Thoracic aorta (tissue), 2 donors: ENCODE measurements around the gene PLCD1. TPM values are rescaled to one million over a fixed set of nuclear protein-coding genes. Genes with fewer than 3 reads are reported as not detected.
A peak's percentile ranks its signal among the peaks of the same experiment; 100 is the strongest.

Experiments
- ATAC-seq: fragments of 150-250 bp; one replicate; pipeline ENCODE4 v1.8.0; 2017; ENCODE audit warnings: low read depth; ENCODE audit not compliant: insufficient number of reproducible peaks, low FRiP score
- DNase-seq: peaks from one replicate; pipeline ENCODE4 v3.0.0-alpha.2; 2020; ENCODE audit warnings: low spot score
- H3K27ac ChIP-seq, 2 donors: fragments of 200-600 bp; sonication (generic); 1 replicate in 1 of 2; 2 replicates in 1 of 2; pipeline ENCODE4 v1.5.1; 2016; ENCODE audit warnings: mild to moderate bottlenecking in 2 of 2, moderate library complexity in 2 of 2
- H3K27me3 ChIP-seq: fragments of 200-600 bp; sonication (generic); replicated peaks from 2 replicates; pipeline ENCODE4 v1.6.0; 2016; ENCODE audit warnings: mild to moderate bottlenecking; ENCODE audit not compliant: insufficient read depth
- H3K36me3 ChIP-seq: fragments of 200-600 bp; sonication (generic); one replicate; pipeline ENCODE4 v1.5.1; 2016
- H3K4me1 ChIP-seq, 2 donors: fragments of 200-600 bp; sonication (generic); 1 replicate in 1 of 2; 2 replicates in 1 of 2; pipeline versions ENCODE4 v1.5.1 to v1.6.0; 2016; ENCODE audit warnings: low read depth in 2 of 2, mild to moderate bottlenecking in 1 of 2; ENCODE audit not compliant: control insufficient read depth in 1 of 2
- H3K4me3 ChIP-seq: fragments of 200-600 bp; sonication (generic); 2 replicates; pipeline ENCODE4 v1.5.1; 2016; ENCODE audit warnings: mild to moderate bottlenecking
- H3K9me3 ChIP-seq: fragments of 200-600 bp; sonication (generic); 2 replicates; pipeline ENCODE4 v1.5.1; 2016
- total RNA-seq, 2 donors: library from RNA; depleted of rRNA; stranded (reverse); fragments of >200 nt; gene quantifications; one replicate each; pipeline versions ENCODE4 v1.1.0 to v1.2.3, GENCODE V29; 2016
- TF ChIP-seq, protein P1 (sequence below): fragments of 200-600 bp; sonication (generic); IDR thresholded peaks from one replicate; pipeline ENCODE4 v1.5.1; 2019; ENCODE audit warnings: antibody characterized with exemption

PLCD1 gene
- total RNA-seq, 2 donors from 2014 or later = 34.8 to 93.3 TPM

- no peak overlapping the region for H3K4me3 ChIP-seq
- no peak for ATAC-seq
These were observed 11.0 kb upstream of the PLCD1 start for GRCh38 chr3:38040401-38040800.

GRCh38 chr3:38039899-38040261 lies 10.4 kb upstream of the PLCD1 start:
- Histone ChIP-seq H3K9me3 (no peaks in the 10 kb centered on the region), H3K27ac (no peak overlapping the region), H3K4me3 (peak overlapping the region; percentile 79), H3K4me1 (peaks cover 0 to 14% of the 10 kb centered on the region in 2 donors), H3K36me3 (no peaks in the 10 kb centered on the region), H3K27me3 (no peaks in the 10 kb centered on the region)
- peak; percentile 63 for ATAC-seq
- TF ChIP-seq, protein P1, sequence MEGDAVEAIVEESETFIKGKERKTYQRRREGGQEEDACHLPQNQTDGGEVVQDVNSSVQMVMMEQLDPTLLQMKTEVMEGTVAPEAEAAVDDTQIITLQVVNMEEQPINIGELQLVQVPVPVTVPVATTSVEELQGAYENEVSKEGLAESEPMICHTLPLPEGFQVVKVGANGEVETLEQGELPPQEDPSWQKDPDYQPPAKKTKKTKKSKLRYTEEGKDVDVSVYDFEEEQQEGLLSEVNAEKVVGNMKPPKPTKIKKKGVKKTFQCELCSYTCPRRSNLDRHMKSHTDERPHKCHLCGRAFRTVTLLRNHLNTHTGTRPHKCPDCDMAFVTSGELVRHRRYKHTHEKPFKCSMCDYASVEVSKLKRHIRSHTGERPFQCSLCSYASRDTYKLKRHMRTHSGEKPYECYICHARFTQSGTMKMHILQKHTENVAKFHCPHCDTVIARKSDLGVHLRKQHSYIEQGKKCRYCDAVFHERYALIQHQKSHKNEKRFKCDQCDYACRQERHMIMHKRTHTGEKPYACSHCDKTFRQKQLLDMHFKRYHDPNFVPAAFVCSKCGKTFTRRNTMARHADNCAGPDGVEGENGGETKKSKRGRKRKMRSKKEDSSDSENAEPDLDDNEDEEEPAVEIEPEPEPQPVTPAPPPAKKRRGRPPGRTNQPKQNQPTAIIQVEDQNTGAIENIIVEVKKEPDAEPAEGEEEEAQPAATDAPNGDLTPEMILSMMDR = peak; percentile 17
- no peak for DNase-seq

More at GRCh38 chr3:38040401-38040800, 11.0 kb upstream of the PLCD1 start:
- no peaks in the 10 kb centered on the region for H3K9me3 ChIP-seq
- peaks cover 0 to 14% of the 10 kb centered on the region in 2 donors for H3K4me1 ChIP-seq
- H3K27ac ChIP-seq = no peak overlapping the region
- TF ChIP-seq, protein P1 = no peak
- no peak for DNase-seq
- no peaks in the 10 kb centered on the region for H3K27me3 ChIP-seq
- no peaks in the 10 kb centered on the region for H3K36me3 ChIP-seq

GRCh38 chr3:38039101-38039898 lies 9.9 kb upstream of the PLCD1 start, which contains the start of gene DLEC1:
Gene DLEC1 (plus strand): TSS chr3:38039208. CDS start chr3:38039226, 18 bp downstream.
- peaks cover 0 to 14% of the 10 kb centered on the region in 2 donors for H3K4me1 ChIP-seq
- no peaks in the 10 kb centered on the region for H3K36me3 ChIP-seq
- no peak for ATAC-seq
- no peak within 1 kb of the TSS for H3K27ac ChIP-seq
- DNase-seq = no peak
- H3K4me3 ChIP-seq = peak within 1 kb of the TSS; percentile 79
- no peaks in the 10 kb centered on the region for H3K27me3 ChIP-seq
- TF ChIP-seq, protein P1 = no peak
- H3K9me3 ChIP-seq = no peaks in the 10 kb centered on the region

DNA sequence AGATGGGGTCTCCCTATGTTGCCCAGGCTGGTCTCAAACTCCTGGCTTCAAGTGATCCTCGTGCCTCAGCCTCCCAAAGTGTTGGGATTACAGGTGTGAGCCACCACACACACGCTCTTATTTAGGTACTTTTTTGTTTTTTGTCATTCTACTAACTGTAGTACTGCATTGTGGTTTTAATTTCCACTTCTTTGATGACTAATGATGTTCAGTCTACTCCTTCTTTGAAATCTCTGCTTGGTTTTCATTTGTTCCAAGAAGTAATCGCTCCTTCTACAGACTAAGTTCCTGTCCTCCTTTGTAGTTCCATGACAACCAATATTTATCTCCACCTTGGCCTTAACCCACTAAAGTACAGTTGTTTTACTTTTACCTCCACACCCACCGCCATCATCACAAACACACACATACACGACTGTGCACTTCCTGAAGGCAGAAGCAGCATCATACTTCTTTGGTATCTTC lies 9.0 kb upstream of the PLCD1 start:
- Histone ChIP-seq H3K27me3 (no peaks in the 10 kb centered on the region), H3K4me1 (peaks cover 0 to 14% of the 10 kb centered on the region in 2 donors), H3K9me3 (no peaks in the 10 kb centered on the region), H3K4me3 (peak overlapping the region; percentile 79), H3K27ac (no peak overlapping the region), H3K36me3 (no peaks in the 10 kb centered on the region)
- ATAC-seq = peak; percentile 13
- TF ChIP-seq, protein P1 = no peak
- DNase-seq = no peak

DNA sequence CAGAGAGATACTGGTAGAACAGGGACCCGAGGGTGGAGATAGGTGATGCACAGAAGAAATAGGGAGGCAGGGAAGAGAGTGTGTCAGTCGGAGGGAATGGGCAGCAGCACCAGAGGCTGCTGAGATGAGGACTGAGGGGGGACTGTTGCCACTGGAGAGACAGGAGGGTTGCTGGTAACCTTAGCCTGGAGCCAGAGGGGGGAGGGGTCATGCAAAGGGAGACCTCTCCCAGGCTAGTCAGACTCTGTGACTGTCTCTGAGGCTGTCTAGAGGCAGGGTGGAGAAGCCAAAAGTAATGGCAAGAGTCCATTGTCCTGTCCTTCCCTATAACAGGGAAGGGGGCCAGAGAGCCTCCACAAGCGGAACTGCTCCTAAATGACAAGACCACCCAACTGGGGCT lies 7.5 kb upstream of the PLCD1 start:
- Histone ChIP-seq H3K36me3 (no peaks in the 10 kb centered on the region), H3K27ac (no peak overlapping the region), H3K9me3 (no peaks in the 10 kb centered on the region), H3K4me1 (peaks cover 0 to 16% of the 10 kb centered on the region in 2 donors), H3K27me3 (no peaks in the 10 kb centered on the region), H3K4me3 (no peak overlapping the region)
- TF ChIP-seq, protein P1 = no peak
- ATAC-seq = no peak
- no peak for DNase-seq
